ENCODE data around the gene C1orf50. TPM values are rescaled to one million over a fixed set of nuclear protein-coding genes. Genes with fewer than 3 reads are reported as not detected.
"Not testable (repeated sequence)": the region's sequence is repeated elsewhere in the genome, so short reads cannot be mapped to it uniquely, and the experiment has no call there.

The C1orf50 gene
- total RNA-seq, 1 experiment from 2014 or later = 5.1 TPM

- no peaks in the 10 kb centered on the region for H3K27me3 Mint-ChIP-seq (ENCODE audit: low read depth)
- DNase-seq (ENCODE audit: low spot score) (no peak), ATAC-seq (no peak)
- CTCF ChIA-PET = interaction anchor here (1.0 to 1.4 kb wide), 2 partner anchors 41 to 266 kb away, joined by 3 to 4 read pairs; partner anchors contain the start of gene P3H1
- POLR2A ChIA-PET = no interaction called here
- no peak overlapping the region for H3K4me3 Mint-ChIP-seq
- H3K36me3 Mint-ChIP-seq = peaks cover 36% of the 10 kb centered on the region
- H3K27ac Mint-ChIP-seq = no peak overlapping the region
- no peak for TF ChIP-seq E2F1 (CRISPR knock-in tag; IDR thresholded peaks at IDR 0.05)
- TF ChIP-seq ATF6 (CRISPR knock-in tag; IDR thresholded peaks at IDR 0.05) = no peak
- no peak for TF ChIP-seq ZNF532 (CRISPR knock-in tag; IDR thresholded peaks at IDR 0.05; ENCODE audit: borderline replicate concordance)
- TF ChIP-seq ZNF396 (CRISPR knock-in tag; IDR thresholded peaks at IDR 0.05; ENCODE audit: borderline replicate concordance) = no peak
- TF ChIP-seq E2F5 (CRISPR knock-in tag; IDR thresholded peaks at IDR 0.05) = no peak
- TF ChIP-seq PRRX2 (CRISPR knock-in tag; IDR thresholded peaks at IDR 0.05) = no peak
- no peak for TF ChIP-seq ZNF317 (CRISPR knock-in tag; IDR thresholded peaks at IDR 0.05; ENCODE audit: borderline replicate concordance, low read depth)
- no peak for TF ChIP-seq NFE2L1 (CRISPR knock-in tag; IDR thresholded peaks at IDR 0.05)
- no peaks in the 10 kb centered on the region for H3K4me1 Mint-ChIP-seq
- H3K9me3 Mint-ChIP-seq = peaks cover 33% of the 10 kb centered on the region
These were observed 40.1 kb downstream of the C1orf50 start for GRCh38 chr1:42807056-42807668.

GRCh38 chr1:42814815-42815214, 47.8 kb downstream of the C1orf50 start:
- POLR2A ChIA-PET; H3K27ac Mint-ChIP-seq; H3K27me3 Mint-ChIP-seq (ENCODE audit: low read depth); H3K36me3 Mint-ChIP-seq; DNase-seq (ENCODE audit: low spot score); H3K4me3 Mint-ChIP-seq; H3K9me3 Mint-ChIP-seq; CTCF ChIA-PET; ATAC-seq: not testable (repeated sequence)
- peaks cover 11% of the 10 kb centered on the region for H3K4me1 Mint-ChIP-seq

- Mint-ChIP-seq H3K27me3 (ENCODE audit: low read depth) (no peaks in the 10 kb centered on the region), H3K27ac (peak overlapping the region; percentile 88), H3K4me1 (peaks cover 17% of the 10 kb centered on the region), H3K4me3 (peak overlapping the region; percentile 78), H3K36me3 (peaks cover 9% of the 10 kb centered on the region), H3K9me3 (no peaks in the 10 kb centered on the region)
- TF ChIP-seq IRF2 (CRISPR knock-in tag; IDR thresholded peaks at IDR 0.05; ENCODE audit: borderline replicate concordance, low read depth) = no peak
- no peak for TF ChIP-seq MLX (CRISPR knock-in tag; IDR thresholded peaks at IDR 0.05)
- no peak for TF ChIP-seq ZNF512 (CRISPR knock-in tag; IDR thresholded peaks at IDR 0.05; ENCODE audit: borderline replicate concordance)
- ChIA-PET POLR2A (interaction anchor here (0.8 to 1.3 kb wide), 3 partner anchors 49 to 109 kb away, joined by 3 to 4 read pairs (median 3); partner anchors contain the start of genes C1orf50 and P3H1), CTCF (interaction anchor here (1.5 to 3.2 kb wide), 6 partner anchors 30 to 258 kb away, joined by 3 to 17 read pairs (median 8); partner anchors contain the start of genes C1orf50, P3H1 and ZNF691)
- DNase-seq (ENCODE audit: low spot score) (no peak), ATAC-seq (peak; percentile 6)
These were observed 49.0 kb downstream of the C1orf50 start for GRCh38 chr1:42815941-42816584.
